Pons (tissue), 1 donor: ENCODE results near the gene DNMT3L.
"Not testable (repeated sequence)": the region's sequence is repeated elsewhere in the genome, so short reads cannot be mapped to it uniquely, and the experiment has no call there.

Experiments used
- DNase-seq: peaks from one replicate; pipeline ENCODE4 v3.0.0-alpha.2; 2016; ENCODE audit warnings: low spot score

Gene DNMT3L

DNA sequence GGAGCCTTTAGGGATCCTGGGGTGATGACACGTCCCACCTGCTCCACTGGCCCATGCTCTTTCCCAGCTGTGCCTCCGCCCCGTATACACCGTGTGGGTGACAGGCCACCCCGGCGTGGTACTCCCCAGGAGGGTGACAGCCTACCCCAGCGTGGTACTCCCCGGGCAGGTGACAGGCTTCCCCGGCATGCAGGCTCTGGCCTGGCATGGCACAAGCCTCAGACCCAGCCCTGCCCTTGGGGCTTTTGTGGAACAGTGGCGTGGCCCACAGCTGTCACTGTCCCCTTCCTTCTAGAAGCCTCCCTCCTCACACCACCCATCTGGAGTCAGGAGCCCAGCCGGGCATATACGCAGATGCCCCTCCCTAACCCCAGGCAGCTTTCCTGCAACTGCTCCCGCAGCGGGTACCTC lies 33.5 kb upstream of the DNMT3L start:
- no peak for DNase-seq

GRCh38 chr21:44294391-44295162 lies 32.9 kb upstream of the DNMT3L start:
- no peak for DNase-seq

DNA sequence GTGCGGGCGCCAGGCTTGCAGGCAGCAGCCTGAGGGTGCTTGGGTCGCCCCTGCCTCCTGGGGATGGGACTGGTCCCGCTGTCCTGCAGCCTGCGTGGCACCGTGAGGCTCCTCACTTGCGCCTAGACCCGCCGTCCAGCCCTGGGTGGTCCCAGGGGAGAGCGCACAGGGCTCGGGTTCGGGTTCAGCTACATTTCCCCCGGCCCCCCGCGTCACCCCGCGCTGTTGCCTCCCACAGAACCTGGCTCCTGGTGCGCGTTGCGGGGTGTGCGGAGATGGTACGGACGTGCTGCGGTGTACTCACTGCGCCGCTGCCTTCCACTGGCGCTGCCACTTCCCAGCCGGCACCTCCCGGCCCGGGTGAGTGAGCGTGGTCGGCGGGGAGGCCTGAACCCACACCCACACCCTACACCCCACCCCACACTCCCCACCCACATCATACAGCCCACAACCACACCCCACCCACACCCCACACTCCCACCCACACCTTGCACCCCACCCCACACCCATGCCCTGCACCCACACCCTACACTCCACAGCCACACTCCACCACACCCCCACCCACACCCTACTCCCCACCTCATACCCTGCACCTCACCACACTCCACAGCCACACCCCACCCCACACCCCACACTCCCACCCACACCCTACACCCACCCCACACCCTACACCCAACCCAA lies 32.0 kb upstream of the DNMT3L start:
- DNase-seq = no peak

- no peak for DNase-seq
Observed at GRCh38 chr21:44292812-44293195, 31.1 kb upstream of the DNMT3L start.

DNA sequence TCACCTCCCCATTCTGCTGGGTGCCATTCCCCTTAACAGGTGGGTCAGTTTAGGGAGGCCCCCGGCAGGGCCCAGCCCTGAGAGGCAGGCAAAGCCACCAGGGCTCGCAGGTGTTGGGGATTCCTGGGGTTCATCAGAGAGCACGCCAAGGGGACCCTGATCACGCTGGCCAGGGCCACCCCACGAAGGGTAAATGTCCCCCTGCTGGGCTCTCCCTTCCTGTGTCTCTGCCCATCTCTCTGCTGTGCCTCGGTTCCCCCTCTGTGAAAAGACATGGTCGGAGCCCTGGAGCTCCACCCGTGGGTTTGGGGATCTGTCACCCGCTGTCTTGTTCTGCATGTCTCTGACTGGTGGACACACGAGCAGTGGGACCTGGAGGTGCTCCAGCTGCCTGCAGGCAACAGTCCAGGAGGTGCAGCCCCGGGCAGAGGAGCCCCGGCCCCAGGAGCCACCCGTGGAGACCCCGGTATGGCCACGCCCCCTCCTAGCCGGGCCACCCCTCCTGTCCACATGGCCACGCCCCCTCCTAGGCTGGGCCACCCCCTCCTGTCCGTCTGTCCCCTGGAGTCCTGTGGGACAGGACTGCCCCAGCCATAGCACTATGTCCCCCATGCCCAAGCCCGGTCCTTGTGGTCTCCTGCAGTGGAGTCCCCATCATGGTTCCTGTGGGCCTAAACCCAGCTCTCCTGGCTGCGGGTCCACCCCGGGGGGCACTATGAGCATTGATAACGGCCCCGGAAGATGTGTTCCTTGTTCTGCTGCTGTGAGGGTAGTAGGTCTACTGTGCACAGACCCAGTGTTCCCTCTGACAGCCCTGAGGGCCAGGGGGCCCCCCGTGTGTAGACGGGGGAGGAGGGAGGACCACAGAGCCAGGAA lies 30.5 kb upstream of the DNMT3L start:
- DNase-seq = no peak

DNA sequence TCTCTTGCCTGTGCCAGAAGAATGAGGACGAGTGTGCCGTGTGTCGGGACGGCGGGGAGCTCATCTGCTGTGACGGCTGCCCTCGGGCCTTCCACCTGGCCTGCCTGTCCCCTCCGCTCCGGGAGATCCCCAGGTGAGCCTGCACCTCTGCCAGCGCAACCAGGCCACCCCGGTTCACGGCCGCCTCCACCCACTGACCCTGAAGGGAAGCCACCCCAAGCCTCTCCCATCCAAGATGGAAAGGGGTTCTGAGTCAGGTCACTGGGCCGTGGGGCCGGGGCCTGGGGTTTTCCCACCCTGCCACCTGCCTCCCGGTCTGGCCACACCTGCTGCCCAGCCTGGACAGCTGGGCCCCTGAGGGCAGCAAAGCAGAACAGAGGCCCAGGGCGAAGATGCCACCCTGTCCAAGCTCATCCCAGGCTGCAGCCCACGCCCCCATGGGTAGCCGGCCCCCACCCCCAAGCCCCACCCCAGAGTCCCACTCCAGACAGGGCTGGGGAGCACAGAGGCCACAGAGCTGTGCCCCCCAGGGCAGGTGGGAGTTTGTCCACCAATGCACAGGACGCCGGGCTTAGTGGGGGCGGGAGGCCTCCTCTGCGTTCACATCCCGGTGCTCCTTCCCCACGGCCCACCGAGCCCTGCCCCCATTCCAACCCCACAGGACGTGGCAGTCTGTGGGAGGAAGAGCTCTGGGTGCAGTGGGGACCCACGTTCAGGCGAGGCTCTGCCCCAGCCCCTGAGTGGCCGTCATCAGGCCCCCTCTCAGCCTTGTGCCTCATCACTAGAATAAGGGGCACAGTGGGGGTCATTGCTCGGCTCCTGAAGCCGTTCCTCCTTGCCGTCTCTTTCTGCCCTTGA lies 29.6 kb upstream of the DNMT3L start:
- DNase-seq = no peak

DNA sequence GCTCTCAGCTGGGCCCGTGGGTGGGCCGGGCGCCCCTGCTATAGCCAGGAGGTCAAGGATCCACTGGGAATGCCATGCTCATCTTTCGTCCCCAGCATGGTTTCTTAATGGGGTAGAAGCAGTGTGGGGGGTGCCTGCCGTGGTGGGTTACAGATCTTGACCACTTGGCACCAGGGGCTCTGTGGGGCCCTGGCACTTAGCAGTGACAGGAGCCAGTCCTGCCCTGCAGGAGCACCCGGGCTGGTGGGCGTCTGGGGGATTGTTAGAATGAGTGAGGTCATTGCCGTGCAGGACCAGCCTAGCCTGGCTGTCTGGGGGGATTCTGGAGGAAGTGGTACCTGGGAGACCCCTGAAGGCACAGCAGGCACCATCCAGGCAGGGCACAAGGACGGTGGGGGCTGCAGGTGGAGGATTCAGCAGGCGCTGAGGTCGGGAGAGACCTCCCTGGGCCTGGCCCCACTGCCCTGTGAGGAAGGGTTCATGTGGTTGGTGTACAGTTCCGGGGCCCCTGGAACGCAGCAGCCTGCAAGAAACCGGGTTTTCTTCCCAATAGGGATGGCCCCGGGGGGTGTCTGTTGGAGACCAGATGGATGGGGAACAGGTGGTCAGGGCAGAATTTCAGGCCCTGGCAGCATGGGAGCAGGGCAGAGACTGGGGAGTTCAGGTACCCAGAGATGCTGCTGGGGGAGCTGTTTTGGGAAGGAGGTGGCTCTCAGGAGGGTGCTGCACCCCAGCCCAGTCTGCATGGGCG lies 28.8 kb upstream of the DNMT3L start:
- no peak for DNase-seq

GRCh38 chr21:44289381-44290010 lies 27.8 kb upstream of the DNMT3L start:
- DNase-seq = no peak

DNA sequence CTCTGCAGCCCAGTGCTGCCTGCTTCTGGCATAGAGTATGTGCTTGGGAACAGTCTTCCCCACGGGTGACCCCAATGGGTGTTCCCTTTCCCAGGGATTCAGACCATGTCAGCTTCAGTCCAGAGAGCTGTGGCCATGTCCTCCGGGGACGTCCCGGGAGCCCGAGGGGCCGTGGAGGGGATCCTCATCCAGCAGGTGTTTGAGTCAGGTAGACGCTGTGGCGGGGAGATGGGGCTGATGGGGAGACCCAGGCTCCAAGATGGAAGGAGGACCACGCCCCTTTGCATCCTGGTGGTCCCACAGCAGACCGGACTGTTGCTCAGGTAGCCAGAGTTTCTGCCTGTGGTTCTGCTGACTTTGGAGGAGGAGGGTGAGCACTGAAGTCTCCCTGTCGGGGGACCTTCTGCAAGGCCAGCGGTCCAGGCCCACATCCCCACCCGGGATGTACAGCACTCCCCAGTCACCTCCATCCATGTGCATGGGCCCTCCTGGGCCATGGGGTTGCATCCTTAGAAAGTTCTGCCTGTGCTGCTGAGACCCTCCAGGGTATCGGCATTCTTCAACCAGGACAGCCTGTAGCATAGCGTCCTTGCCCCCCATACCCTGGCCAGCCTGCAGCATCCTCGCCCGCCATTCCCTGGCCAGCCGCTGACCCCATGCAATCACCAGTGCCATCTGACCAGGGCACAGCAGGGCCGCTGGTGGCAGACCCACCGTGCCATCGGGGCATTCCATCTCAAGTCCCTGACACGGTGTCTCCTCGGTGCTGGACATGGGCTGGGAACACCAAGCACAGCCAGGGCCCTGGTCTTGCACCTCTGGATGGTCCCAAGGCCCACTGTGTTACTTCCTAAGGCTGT lies 26.8 kb upstream of the DNMT3L start:
- DNase-seq = no peak

GRCh38 chr21:44286716-44287632 lies 25.3 kb upstream of the DNMT3L start:
- DNase-seq = no peak

DNA sequence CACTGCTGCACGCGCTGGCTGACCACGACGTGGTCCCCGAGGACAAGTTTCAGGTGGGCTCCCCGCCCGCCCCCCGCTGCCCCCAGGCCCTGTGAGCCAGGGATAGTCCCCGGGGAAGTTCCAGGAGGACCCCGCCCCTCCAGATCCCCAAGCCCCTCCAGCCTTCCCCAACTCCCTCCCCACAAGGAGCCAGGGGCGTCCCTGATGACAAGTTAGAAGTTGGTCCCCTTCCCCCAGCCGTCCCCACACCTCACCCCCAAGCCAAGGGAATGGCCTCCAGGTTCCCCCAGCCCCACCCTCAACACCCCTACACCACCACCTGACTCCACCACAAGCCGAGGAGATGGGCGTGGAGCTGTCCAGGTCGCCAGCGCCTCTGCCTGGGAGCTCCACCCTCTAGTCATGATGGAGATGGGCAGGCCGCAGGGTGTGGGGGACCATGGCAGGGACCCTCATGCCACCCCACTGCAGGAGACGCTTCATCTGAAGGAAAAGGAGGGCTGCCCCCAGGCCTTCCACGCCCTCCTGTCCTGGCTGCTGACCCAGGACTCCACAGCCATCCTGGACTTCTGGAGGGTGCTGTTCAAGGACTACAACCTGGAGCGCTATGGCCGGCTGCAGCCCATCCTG lies 24.5 kb upstream of the DNMT3L start:
- DNase-seq = no peak

DNA sequence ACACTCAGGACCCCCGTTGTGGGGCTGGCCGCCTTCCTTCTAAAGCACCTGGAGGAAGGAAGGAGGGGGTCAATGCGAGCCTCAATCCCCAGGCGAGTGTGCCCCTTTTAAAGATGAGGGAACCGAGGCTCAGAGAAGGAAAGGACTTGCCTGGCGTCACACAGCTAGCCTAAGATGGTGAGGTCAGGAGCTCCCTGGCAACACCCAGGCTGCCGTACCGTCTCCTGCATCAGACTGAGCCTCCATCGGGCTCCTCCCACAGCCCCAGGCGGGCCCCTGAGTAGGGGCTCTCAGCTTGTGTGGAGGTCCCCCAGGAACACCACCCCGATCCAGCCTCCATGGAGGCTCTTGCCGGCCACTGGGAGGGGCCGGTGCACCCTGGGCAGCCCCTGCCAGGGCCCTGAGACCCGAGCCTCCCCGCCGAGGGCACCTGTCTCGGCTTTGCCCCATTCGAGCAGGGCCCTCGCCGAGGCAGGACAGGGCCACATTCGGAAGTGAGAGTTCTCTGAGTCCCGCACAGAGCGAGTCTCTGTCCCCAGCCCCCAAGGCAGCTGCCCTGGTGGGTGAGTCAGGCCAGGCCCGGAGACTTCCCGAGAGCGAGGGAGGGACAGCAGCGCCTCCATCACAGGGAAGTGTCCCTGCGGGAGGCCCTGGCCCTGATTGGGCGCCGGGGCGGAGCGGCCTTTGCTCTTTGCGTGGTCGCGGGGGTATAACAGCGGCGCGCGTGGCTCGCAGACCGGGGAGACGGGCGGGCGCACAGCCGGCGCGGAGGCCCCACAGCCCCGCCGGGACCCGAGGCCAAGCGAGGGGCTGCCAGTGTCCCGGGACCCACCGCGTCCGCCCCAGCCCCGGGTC lies 23.7 kb upstream of the DNMT3L start, which contains the start of gene AIRE:
AIRE (plus strand) TSS at position 739 of the 855 bp plus-strand sequence. CDS start 131 bp downstream, outside the sequence.
- no peak for DNase-seq

DNA sequence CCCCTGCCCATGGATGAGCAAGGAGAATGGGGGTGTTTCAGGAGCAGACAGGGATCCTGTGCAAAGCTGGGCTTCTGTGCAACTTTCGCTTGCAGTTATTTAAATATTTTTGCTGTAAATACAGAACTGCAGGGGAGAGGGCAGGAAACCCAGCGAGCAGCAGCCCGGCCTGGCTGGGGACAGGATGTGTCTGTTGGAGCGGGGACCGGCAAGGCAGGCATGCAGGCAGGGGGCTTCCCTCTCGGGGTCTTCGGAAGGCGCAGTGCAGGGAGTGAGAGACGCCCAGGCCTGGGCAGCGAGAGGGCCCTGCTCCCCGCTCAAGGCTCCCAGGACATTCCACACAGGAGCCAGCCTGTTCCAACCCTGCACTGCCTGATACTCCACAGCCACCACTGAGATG lies 22.3 kb upstream of the DNMT3L start:
- no peak for DNase-seq

DNA sequence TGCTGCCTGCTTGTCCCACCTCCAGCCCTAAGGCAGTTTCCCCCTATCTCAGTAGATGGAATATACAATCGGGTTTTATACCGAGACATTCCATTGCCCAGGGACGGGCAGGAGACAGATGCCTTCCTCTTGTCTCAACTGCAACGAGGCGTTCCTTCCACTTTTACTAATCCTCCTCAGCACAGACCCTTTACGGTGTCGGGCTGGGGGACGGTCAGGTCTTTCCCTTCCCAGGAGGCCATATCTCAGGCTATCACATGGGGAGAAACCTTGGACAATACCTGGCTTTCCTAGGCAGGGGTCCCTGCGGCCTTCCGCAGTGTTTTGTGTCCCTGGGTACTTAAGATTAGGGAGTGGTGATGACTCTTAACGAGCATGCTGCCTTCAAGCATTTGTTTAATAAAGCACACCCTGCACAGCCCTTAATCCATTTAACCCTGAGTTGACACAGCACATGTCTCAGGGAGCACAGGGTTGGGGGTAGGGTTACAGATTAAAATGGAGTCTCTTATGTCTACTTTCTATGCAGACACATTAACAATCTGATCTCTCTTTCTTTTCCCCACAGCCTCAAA lies 21.6 kb upstream of the DNMT3L start:
- not testable (repeated sequence) for DNase-seq

DNA sequence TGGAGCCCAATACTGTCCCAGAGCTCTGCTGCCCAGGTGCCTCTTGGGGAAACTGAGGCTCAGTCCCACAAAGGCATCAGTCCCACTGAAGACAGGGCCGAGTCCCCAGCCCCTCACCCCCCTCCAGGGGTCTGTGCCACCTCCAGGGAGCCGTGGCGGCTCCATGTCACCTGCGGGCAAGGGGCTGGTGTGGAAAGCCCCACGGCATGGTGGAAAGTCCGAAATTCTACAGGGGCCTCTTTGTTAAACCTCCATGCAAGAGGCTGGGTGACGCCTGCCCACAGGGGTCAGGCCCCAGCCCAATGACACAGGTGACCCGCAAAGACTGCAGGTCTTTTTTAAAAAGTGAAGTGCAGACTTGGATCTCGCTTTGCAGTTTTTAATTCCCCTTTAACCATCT lies 20.7 kb upstream of the DNMT3L start:
- no peak for DNase-seq

DNA sequence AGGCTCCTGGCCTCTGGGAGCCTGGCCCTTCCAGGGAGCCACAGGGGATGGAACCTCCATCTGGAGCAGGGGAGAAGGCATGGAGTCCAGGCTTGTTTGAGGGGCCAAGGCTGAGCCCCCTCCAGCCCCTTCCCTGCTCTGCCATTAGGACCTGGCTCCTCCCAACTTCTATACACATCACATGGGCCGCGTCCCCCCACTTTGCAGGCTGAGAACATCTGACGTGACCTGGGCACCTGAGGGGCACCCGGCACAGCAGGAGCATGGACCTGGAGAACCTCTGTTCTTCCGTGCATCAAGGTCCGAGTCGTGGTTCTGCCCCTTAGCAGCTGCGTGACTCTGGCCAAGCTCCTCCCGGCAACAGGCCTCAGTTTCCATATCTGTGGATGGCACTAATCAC lies 20.1 kb upstream of the DNMT3L start:
- no peak for DNase-seq
